Globus pallidus (tissue), 1 donor: ENCODE measurements around the gene TENM3.

Experiments used
- DNase-seq: peaks from one replicate; pipeline ENCODE4 v3.0.0-alpha.2; 2015; ENCODE audit warnings: low spot score

Gene TENM3

DNA sequence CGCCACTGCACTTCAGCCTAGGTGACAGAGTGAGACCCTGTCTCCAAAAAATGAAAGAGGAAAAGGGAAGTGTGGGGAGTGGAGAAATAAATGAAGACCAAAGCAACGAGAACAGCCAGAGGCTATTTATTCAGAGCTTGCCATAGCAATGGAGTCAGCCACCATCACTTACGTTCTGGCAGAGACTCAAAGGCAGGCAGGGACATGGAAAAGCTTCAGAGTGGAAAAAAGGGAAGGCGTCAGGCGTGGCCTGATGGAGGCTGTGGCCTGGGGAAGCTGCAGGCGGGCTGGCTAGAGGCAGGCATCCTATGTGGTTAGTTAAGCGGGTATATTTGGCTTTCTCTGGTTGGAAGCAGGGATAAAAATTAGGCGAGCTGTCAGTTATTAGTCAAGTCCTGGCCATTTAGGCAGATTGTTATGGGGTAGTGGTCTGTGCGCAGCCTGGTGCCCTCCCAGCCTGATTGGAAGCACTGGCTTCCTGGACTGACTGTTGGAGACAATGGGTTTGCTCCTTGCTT lies 600.7 kb downstream of the TENM3 start:
- DNase-seq: no peak

DNA sequence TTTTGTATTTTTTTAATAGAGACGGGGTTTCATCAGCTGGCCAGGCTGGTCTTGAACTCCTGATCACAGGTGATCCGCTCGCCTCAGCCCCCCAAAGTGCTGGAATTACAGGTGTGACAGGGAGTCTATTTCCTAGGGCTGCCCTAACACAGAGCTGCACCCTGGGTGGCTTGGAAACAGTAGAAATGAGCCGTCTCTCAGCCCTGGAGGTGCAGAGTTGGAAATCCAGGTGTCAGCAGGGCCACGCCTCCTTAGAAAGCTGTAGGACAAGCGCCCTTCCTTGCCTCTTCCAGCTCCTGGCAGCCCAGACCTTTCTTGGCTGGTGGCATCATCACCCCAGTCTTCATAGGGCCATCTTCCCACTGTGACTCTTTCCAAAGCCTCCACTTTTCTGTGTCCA lies 602.4 kb downstream of the TENM3 start:
- DNase-seq: no peak

DNA sequence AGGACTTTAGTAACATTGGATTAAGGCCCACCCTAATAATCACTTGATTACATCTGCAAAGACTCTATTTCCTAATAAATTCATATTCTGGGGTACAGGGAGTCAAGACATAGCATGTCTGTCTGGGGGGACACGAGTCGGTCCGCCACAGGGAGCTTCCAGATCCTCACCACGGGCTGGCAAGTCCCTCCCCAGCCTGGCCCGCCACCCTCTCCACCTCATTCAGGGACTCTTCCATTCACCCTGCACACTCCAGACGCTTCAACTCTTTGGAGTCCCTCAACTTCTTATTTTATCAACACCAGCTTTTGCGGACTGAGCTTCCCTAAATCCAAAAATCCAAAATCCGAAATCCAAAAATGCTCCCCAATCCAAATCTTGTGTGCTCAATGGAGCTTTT lies 602.8 kb downstream of the TENM3 start:
- no peak for DNase-seq

DNA sequence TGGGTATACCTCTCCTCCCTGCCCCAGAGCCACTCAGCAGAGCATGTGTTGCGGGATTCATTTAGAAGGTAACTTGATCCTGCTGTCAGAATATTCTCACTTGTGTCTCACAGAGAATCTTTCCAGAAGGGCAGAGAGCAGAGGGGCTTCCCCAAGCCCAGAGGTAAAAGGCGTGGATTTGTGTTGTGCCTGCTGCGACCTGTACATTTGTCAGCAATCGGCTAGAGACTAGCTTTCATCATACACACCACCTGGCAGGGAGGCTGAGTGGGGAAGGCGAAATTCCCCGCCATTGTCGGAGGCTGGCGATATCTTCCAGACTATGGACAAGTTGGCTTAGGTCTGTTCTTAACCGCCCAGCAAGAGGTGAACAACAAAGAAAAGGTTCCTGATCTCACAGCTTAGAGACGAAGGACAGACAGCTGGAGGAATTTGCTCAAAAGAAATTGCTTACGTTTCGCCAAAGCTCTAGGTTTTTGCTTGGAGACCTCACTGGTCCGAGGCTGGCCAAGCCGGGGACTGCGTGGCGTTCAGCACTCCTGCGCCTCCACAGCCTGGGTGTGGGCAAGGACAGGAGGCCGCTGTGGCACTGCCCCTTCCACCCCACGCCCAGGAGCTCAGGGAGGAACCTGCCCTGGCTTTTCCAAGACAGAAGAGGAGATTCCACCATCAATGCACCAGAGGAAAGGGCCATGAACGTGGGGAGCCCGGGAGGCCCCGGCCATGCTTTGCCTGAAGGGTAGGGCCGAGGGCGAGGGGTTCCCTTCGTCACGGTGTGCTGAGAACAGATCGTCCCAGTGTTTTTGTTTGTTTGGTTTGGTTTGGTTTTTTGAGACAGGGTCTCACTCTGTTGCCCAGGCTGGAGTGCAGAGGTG lies 604.6 kb downstream of the TENM3 start:
- no peak for DNase-seq

DNA sequence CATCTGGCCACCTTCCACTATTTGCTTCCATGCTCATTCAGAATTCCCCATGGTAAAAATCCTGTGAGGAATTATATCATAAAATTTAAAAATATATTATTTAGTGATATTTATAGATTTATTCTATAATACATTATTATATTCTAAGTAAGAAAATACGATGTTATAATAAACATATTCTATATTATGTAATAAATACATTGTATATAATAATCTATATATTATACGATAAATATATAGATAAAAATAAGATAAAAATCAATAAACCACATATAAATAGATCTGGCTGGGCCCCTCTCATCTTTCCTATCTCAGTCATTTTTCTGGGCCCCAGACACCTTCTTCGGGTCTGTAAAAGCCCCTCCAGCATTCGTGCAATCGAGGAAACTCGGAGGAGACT lies 605.5 kb downstream of the TENM3 start:
- DNase-seq: no peak
